Fibroblast of lung (primary cell): ENCODE data around the gene SH2D5. TPM values are rescaled to one million over a fixed set of nuclear protein-coding genes. Genes with fewer than 3 reads are reported as not detected.
A peak's percentile ranks its signal among the peaks of the same experiment; 100 is the strongest.

Source experiments
- DNase-seq, 2 donors: peaks; one replicate each; pipeline versions ENCODE4 v3.0.0 to v3.0.0-alpha.2; 2010; ENCODE audit warnings: low read depth in 2 of 2
- H2AFZ ChIP-seq: 2 replicates; pipeline ENCODE4 v1.5.1; 2012; ENCODE audit warnings: low read length, control low read depth, inconsistent platforms
- H3K27ac ChIP-seq: 2 replicates; pipeline ENCODE4 v1.5.1; 2011; ENCODE audit warnings: low read length, control low read depth; ENCODE audit not compliant: insufficient read depth
- H3K27me3 ChIP-seq: 2 replicates; pipeline ENCODE4 v1.5.1; 2011; ENCODE audit warnings: mild to moderate bottlenecking, low read length; ENCODE audit not compliant: control insufficient read depth, insufficient read depth
- H3K36me3 ChIP-seq: 2 replicates; pipeline ENCODE4 v1.5.1; 2011; ENCODE audit warnings: low read length; ENCODE audit not compliant: control insufficient read depth, insufficient read depth
- H3K4me1 ChIP-seq: 2 replicates; pipeline ENCODE4 v1.5.1; 2011; ENCODE audit warnings: low read length; ENCODE audit not compliant: control insufficient read depth, insufficient read depth; ENCODE audit errors: extremely low read depth
- H3K4me2 ChIP-seq: 2 replicates; pipeline ENCODE4 v1.5.1; 2011; ENCODE audit warnings: low read length, control low read depth; ENCODE audit not compliant: insufficient read depth; ENCODE audit errors: extremely low read depth
- H3K4me3 ChIP-seq, 4 experiments: fragments of 200-600 bp in 1 of 4; sonication (generic) in 1 of 4; replicated peaks in 1 of 4; 2 replicates each; pipeline ENCODE4 v1.5.1; 2011 to 2016; ENCODE audit warnings: low read length in 4 of 4, low read depth in 3 of 4, mild to moderate bottlenecking in 3 of 4, control low read depth in 2 of 4, inconsistent platforms in 1 of 4, mixed read lengths in 1 of 4; ENCODE audit not compliant: insufficient read depth in 1 of 4; ENCODE audit errors: control extremely low read depth in 1 of 4
- H3K79me2 ChIP-seq: 2 replicates; pipeline ENCODE4 v1.5.1; 2012; ENCODE audit warnings: mild to moderate bottlenecking, low read length, inconsistent platforms; ENCODE audit not compliant: control insufficient read depth, insufficient read depth
- H3K9ac ChIP-seq: 2 replicates; pipeline ENCODE4 v1.5.1; 2011; ENCODE audit warnings: mild to moderate bottlenecking, low read length, control low read depth; ENCODE audit not compliant: insufficient read depth
- H3K9me3 ChIP-seq: 2 replicates; pipeline ENCODE4 v1.5.1; 2012; ENCODE audit warnings: low read depth, low read length; ENCODE audit not compliant: control insufficient read depth, insufficient read depth
- H4K20me1 ChIP-seq: 2 replicates; pipeline ENCODE4 v1.5.1; 2011; ENCODE audit warnings: low read length; ENCODE audit not compliant: control insufficient read depth, insufficient read depth; ENCODE audit errors: extremely low read depth
- EZH2 ChIP-seq: IDR thresholded peaks from 2 replicates; pipeline ENCODE4 v1.5.1; 2012; ENCODE audit warnings: low read length, control low read depth, mild to moderate bottlenecking; ENCODE audit errors: missing control alignments
- polyA plus RNA-seq, 2 donors: library from polyadenylated mRNA; depleted of rRNA in 1 of 2; stranded (reverse) in 1 of 2; unstranded in 1 of 2; fragments of >200 nt; gene quantifications; 2 replicates each; pipeline ENCODE4 v1.2.1, GENCODE V29; 2011 to 2012; ENCODE audit warnings: missing spikeins in 1 of 2
- total RNA-seq: library from RNA; depleted of rRNA; stranded (reverse); fragments of >200 nt; gene quantifications from 2 replicates; pipeline ENCODE4 v1.2.1, GENCODE V29; 2014
- TF ChIP-seq, protein P1 (sequence below), 2 donors: IDR thresholded peaks in 1 of 2; conservative IDR thresholded peaks in 1 of 2; 1 replicate in 1 of 2; 2 replicates in 1 of 2; pipeline ENCODE4 v1.5.1; 2011 to 2012; ENCODE audit warnings: low read length in 2 of 2, control low read depth in 1 of 2, inconsistent platforms in 1 of 2, low read depth in 1 of 2, mild to moderate bottlenecking in 1 of 2

Gene SH2D5
- total and polyA plus RNA-seq, 2 donors (not counting 1 experiment from before 2014, with no cell fraction given) = 3.6 to 5.0 TPM

DNA sequence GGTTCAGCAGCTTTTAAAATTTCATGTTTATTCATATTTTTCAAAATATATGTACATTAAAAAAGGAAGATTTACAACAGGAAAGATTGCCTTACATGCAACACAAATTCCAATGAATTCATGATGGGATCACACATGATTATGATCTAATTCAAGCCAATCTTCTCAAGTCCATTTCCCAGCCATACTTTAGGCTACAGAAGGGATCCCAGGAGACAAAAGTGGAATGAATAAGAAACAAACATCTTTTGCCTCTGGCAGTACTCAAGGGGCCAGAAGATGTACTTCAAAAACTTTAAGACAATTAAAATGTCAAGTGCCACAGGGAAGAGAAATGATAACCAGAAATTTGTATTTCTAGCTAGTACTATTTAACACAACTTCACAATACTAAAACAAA, 10.2 kb upstream of the SH2D5 start:
- Histone ChIP-seq H3K4me1 (peaks cover 3% of the 10 kb centered on the region), H3K27me3 (no peaks in the 10 kb centered on the region), H3K36me3 (peaks cover 10% of the 10 kb centered on the region), H3K79me2 (no peaks in the 10 kb centered on the region), H3K9ac (no peak overlapping the region), H3K9me3 (no peaks in the 10 kb centered on the region), H3K4me3 (no peak overlapping the region), H3K27ac (no peak overlapping the region), H3K4me2 (no peak overlapping the region), H2AFZ (no peak overlapping the region), H4K20me1 (no peaks in the 10 kb centered on the region)
- no peak for TF ChIP-seq EZH2
- TF ChIP-seq, protein P1, sequence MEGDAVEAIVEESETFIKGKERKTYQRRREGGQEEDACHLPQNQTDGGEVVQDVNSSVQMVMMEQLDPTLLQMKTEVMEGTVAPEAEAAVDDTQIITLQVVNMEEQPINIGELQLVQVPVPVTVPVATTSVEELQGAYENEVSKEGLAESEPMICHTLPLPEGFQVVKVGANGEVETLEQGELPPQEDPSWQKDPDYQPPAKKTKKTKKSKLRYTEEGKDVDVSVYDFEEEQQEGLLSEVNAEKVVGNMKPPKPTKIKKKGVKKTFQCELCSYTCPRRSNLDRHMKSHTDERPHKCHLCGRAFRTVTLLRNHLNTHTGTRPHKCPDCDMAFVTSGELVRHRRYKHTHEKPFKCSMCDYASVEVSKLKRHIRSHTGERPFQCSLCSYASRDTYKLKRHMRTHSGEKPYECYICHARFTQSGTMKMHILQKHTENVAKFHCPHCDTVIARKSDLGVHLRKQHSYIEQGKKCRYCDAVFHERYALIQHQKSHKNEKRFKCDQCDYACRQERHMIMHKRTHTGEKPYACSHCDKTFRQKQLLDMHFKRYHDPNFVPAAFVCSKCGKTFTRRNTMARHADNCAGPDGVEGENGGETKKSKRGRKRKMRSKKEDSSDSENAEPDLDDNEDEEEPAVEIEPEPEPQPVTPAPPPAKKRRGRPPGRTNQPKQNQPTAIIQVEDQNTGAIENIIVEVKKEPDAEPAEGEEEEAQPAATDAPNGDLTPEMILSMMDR (conservative IDR thresholded peaks at IDR 0.05 in 1 of 2, IDR thresholded peaks at IDR 0.05 in 1 of 2; ENCODE audit: low read depth in 1 of 2, low read length in 2 of 2) = no peak
- DNase-seq = no peak

DNA sequence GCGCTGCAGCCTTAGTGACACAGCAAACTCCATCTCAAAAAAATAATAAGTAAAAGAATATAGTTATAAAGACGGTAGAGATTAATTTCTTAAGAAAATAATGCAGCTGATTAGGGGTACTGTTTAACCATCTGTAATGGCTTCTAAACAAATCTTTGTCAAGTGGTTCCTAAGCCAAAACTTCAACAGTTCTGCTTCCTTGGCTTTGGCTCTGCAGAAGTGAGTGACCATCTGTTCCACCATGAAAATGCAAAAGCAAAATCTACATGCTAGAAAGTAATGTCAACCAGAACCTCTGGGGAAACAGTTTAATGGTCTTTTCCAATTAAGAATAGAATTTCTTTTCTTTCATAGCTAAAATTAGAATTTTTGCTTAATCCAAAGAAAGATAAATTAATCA, 8.3 kb upstream of the SH2D5 start:
- Histone ChIP-seq H3K4me2 (no peak overlapping the region), H2AFZ (no peak overlapping the region), H3K36me3 (peaks cover 5% of the 10 kb centered on the region), H3K4me3 (no peak overlapping the region), H3K79me2 (no peaks in the 10 kb centered on the region), H3K27me3 (no peaks in the 10 kb centered on the region), H3K9me3 (no peaks in the 10 kb centered on the region), H3K9ac (no peak overlapping the region), H3K4me1 (peaks cover 3% of the 10 kb centered on the region), H3K27ac (no peak overlapping the region), H4K20me1 (no peaks in the 10 kb centered on the region)
- TF ChIP-seq EZH2 = no peak
- DNase-seq = no peak

DNA sequence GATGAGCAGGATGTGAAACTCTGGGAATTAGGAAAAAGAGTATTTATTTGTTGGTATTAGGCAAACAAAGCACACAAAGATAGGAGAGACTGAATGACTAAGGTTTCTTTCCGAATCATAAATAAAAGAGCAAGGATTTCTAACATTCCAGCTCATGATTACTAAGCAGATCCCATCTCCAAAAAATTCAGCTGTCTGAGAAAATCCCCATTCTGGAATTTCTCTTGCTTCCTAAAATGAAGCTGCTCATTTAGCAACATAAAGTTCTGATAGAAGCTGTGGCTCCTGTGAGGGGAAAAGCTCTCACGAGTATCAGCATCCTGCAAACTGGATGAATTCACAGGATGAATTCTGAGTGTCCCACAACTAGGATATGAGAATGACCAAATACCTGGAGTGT, 6.7 kb upstream of the SH2D5 start:
- Histone ChIP-seq H2AFZ (no peak overlapping the region), H3K79me2 (no peaks in the 10 kb centered on the region), H3K27me3 (no peaks in the 10 kb centered on the region), H3K9ac (no peak overlapping the region), H3K4me3 (no peak overlapping the region), H3K9me3 (no peaks in the 10 kb centered on the region), H4K20me1 (no peaks in the 10 kb centered on the region), H3K36me3 (peaks cover 4% of the 10 kb centered on the region), H3K4me2 (no peak overlapping the region), H3K4me1 (peaks cover 3% of the 10 kb centered on the region), H3K27ac (peak overlapping the region; percentile 48)
- peak; percentile 31 to 68 for DNase-seq
- no peak for TF ChIP-seq EZH2
- TF ChIP-seq, protein P1 (conservative IDR thresholded peaks at IDR 0.05 in 1 of 2, IDR thresholded peaks at IDR 0.05 in 1 of 2; ENCODE audit: low read depth in 1 of 2, low read length in 2 of 2) = no peak
